HT-29 (cell line): ENCODE measurements around the gene TBC1D14. TPM values are rescaled to one million over a fixed set of nuclear protein-coding genes. Genes with fewer than 3 reads are reported as not detected.

ENCODE experiments used
- DNase-seq: peaks from one replicate; pipeline ENCODE4 v3.0.0-alpha.2; 2015; ENCODE audit warnings: low spot score
- total RNA-seq: library from RNA; depleted of rRNA; stranded (reverse); fragments of >200 nt; shearing (Covaris generic); gene quantifications from 2 replicates; pipeline ENCODE4 v1.2.3, GENCODE V29; 2014

The TBC1D14 gene
- total RNA-seq, 1 experiment from 2014 or later, result 54.5 TPM

DNA sequence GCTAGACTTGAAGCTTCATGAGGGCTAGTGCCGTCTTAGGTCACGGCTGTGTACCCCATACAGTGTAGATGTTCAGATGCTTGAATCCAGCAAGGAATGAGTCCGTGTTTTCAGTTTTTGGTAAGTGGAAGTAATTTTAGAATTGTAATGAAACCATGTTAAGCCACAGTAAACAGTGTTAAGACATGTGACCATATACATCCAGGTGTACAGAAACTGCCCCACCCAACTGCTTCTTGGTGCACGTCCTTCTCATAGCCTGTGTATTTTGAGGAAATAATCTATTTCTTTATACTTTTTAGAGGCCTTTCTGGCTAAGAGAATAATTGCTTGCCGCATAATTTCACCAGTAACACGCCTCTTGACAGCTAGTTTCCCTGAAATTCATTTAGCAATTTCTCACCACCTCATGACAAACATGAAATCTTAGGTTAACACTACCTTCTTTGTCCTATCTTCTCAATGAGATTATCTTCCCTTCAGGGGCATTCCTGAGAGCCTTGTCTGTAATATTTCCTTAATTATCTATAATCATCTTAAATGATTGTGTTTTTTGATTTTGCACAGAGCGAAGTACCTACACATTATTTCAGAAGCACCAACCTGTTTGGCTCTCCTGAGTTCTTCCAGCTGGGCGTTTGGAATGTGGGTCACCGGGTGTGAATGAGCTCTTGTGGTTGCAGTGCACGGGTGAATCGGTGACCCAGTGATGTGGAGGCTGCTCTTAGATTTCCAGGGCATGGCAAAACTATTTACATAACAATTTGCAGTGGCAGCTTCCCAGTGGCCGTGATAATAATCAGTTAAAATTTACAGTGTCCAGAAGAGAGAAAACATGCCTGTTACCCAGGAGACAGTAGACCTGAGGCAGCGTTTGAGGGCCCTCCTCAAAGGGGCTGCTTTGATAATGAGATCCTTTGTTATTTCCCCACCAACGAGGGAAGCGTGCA is 83.4 kb downstream of the TBC1D14 start:
- DNase-seq, result peak; percentile 9

DNA sequence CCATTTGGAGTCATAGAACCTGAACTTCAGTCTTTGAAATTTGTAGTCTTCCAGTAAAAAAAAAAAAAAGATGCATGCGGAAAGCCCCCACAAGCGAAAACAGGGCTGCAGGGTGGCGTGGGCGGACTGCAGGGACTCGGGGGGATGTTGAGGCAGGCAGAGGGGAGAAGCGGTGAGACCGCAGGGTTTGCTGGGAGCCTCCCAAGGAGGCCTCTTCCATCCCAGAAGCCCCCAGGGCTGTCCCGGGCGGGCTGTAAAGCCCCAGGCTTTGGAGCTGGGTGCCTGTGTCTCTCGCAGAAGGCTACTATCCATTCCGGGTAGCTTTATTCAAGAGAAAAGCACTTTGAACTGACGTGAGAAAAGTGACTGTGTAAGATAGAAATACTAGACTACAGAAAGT is 86.9 kb downstream of the TBC1D14 start:
- no peak for DNase-seq

DNA sequence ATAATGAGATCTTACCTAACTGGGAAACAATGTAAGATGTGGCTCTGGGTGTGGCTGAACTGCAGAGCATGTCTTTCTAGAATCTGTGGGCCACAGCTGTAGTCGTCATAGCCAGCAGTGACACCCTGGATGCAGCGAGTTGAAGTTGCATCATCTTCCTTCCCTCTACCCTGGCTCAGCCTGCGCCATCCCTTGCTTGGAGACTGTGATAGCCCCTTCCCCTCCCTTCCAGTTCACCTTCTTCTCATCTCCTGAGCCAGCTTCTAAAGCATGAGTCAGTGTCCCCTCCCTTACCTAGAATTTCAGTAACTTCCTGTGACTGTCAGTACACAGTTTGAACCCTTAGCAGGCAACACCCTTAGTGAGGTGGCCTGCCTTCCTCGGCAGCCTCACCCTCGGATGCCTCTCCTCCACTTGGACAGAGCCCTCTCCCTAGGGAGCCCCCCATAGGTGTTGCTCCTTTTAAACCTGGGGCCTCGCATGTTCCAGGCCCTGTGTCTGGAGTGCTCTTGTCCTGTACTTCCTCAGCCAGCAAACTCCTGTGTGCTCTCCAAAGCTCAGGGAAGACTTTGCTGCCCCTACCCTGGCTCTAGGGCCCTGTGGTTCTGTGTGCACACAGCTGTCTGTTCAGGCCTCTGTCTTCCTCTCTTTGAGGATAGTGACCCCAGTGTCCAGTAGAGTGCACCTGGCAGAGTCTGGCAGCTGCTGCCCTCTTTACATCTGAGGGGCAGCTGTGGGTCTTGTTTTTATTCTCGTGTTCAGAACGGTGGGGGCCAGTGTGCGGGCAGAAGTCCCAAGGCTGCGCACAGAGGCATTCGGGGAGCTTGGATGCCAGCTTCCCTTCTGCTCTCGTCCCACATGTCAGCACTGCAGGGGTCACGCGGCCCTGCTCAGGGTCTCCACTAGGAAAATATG is 89.8 kb downstream of the TBC1D14 start:
- DNase-seq, result peak; percentile 38

DNA sequence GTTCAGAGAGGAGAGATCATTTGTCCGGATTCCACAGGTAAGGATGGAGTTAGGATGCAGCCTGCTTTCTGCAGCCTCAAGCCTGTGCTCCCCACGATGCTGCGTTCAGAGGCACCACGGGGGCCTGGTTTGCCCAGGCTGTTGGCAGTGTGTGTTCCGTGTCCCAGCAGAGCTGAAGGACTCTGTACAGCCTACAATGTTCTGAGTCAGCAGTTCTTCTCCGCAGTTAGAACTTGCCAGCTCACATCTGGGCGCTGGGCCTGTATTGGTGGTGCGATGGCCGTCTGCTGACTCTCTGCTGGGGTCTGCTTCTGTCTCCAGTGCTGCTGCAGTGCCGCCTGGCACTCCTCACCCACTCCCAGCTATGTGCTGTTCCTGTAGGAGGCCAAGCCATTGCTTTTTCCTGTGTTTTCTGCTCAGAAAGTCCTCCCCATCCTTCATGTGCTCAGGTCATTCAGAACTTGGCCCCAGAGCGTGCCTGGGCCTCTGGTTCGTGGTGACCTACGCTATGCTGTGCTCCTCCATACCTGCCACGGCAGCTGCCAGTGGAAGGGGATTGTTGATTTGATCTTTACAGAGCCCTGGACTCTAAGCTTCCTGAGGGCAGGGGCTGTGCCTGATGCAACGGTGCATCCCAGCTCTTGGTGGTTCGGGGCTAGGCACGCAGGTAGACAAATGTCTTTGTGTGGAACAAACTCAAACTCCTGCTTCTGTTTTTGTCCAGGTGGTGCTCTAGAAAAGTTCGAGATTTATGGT is 91.0 kb downstream of the TBC1D14 start:
- DNase-seq, result no peak

DNA sequence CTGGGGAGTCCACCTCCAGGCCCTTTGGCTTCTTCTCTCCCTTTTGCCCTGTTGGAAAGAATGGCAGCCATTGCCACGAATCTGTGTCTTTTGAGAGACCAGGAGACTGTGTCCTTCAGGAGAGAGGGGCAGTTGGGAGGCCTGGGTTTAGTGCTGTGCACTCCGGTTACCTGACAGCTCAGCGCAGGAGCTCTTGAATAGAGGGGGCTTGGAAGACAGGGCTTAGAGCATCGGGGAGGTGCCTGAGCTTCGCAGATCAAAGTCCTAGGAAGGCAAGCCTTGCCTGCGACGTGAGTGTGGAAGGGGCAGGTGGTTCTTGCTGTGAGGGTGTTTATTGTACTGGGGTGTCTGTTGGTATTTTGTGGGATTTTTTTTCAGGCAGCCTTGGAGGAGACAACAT is 91.6 kb downstream of the TBC1D14 start:
- no peak for DNase-seq

DNA sequence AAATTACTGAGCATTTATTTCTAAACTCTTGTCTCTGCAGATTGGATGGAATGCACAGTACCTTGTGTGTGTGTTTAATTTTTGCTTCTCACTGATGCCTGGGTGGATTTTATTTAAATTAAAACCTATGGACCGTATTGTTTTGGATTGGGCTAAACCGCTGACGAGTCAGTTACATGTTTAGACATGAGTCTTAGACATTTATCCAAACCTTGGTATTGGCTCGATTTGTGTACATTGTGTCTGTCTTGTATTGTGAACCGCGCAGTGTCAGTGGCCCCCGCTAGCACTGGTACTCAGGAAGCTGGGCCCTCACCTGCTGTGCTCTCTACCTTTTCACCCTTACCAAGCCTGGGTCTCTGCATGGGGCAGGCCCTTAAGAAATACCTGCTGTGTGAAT is 92.7 kb downstream of the TBC1D14 start:
- DNase-seq, result no peak

DNA sequence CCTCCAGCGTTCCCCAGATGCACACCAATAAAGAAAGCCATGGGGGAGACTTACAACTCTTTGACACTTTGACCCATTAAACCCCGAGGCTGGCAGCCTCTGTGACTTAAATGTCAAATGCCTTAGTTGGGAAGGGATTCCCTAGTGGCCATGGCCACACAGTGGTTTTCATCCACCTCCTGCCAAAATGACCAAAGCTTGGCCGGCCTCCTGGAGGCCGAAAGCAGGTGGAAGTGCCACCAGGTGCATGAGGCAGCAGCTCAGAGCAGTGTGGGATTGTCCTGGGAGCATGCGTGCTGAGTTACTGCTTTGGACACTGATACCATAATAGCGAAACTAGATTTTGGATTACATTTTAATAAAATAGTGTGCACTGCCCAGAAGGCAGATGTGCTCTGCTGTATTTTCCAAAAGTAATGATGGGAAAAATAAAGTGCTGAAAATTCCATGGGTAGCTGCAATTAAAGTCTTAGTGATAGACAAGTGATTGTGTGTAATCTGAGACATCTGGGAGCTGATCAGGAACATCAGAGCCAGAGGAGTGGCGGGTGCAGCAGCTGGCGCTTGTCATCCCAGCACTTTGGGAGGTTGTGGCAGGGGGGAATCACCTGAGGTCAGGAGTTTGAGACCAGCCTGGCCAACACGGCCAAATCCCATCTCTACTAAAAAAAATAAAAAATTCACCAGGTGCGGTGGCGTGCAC is 93.7 kb downstream of the TBC1D14 start:
- no peak for DNase-seq

DNA sequence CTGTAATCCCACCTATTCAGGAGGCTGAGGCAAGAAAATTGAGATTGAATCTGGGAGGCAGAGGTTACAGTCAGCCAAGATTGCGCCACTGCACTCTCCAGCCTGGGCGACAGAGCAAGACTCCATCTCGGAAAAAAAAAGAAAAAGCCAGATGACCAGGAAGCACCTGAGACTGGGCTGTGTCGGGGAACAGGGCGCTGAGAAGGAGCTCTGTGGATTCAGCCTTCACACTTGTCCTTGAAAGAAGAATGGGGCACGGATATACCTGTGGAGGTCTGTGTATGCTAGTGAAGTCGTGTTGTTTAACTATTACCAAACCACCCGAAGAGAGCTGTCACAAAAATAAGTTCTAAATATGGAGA is 94.2 kb downstream of the TBC1D14 start:
- DNase-seq, result no peak

DNA sequence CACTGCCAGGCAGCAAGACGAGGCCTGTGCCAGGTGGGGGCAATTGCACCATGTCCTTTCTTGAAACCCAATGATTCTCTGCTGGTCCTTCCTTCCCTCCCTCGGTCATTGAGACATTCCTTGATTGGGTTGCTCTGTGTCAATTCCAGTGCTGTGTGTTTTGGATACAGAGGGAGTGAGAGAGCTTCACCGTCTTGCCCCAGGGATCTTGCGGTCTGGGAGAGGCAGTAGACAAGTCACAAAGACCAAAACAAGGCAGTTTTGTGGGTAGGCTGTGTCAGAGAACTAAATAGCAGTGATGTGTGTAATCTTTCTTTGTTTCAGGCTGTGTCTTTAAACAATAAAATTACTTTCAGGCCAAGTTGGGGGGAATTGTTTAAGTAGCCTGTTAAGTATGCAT is 94.7 kb downstream of the TBC1D14 start:
- no peak for DNase-seq

DNA sequence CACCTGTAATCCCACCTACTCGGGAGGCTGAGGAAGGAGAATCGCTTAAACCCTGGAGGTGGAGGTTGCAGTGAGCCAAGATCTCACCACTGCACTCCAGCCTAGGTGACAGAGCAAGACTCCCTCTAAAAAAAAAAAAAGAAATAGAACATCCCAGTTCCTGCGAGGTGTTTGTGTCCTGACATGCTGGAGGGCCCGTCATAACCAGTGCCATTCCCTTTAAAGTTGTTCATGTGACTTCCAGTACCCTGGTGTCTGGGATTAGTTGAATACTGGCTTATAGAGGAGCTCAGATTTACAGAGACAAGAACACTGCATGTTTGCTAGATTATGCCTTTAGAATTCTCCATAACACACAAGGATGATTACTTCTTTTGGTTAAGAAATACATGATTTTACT is 95.9 kb downstream of the TBC1D14 start:
- no peak for DNase-seq

DNA sequence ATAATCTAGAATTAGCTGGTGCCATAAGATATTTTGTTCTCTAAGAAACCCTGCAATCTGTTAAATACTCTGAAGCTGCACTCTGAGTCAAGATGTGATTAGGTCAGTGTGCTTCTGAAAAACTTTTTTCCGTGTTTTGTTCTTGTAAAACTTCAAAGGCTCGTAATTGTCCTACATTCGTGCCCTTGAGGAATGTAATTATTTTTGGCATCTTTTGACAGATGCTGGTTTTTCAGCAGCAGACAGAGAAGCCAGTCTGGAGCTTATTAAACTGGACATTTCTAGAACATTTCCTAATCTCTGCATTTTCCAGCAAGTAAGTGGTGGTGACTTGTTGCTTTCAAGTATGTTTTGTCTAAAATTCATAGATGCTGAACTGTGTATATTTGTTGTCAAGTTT is 96.8 kb downstream of the TBC1D14 start:
- DNase-seq, result no peak

DNA sequence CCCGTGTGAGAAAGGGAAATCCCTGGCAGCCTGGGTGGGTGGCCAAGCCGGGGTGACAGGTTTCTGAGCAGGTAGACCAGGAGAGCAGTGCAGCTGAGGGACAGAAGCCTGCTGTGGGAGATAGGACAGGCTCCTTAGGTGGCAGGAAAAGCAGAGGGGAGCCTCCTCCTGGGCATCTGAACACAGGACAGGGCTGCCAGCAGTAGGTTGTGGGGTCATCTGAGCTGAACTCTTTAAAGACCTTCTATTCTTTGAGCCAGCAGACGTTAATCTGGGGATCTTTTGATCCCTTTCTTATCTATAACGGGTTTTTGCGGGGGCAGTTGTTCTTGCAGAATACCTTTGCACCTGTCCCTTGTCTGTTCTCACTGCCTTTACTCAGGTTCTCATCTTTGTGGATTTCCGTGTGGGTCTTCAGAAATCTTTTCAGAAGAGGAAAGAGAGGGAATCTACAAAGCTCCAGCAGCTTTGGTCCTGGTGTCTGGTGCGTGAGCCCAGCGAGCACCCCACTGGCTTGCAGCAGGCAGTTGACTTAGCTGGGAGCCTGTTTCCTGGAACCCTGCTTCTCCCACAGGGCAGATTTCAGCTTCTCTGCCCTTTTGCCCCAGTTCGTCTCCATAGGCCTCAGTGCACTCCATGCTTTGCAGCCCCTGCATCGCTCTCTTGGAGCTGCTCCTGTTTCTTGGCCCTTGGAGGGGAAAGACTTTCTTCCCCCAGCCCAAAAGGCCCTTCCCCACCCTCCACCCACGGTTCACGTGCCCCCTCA is 97.7 kb downstream of the TBC1D14 start:
- DNase-seq, result no peak

DNA sequence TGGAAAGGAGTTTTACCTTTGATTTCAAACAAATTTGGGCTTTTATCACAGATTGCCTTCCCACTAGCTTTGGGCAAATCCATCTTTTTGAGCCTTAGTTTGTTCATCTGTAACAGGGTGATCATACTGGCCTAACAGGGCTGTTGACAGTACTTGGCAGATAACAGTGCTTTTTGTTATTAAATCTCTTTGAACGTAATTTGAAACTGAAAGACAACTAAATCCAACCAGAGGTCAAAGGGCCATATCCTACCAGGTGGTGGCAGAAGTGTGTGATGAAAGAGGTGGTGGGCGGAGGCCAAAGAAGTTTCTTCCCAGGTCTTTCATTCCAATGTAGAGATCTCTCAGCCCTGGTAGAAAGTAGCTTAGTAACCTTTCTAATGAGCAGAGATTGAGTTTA is 98.3 kb downstream of the TBC1D14 start:
- DNase-seq, result no peak

DNA sequence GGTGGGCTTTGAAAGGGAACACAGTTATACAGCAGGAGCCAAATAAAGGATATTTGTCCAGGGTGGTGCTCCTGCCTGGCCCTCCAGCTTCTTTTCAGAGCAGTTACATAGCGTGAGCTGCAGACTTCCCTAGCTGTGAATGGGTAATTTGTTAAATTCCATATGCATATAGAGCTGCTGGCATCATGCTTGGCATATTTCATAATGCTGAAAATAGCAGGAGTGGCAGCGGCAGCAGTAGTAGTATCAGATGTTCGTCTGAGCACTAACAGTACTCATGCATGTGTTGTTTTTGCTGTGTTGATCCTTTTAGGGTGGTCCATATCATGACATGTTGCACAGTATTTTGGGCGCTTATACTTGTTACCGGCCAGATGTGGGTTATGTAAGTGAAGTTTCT is 99.9 kb downstream of the TBC1D14 start:
- DNase-seq, result no peak

DNA sequence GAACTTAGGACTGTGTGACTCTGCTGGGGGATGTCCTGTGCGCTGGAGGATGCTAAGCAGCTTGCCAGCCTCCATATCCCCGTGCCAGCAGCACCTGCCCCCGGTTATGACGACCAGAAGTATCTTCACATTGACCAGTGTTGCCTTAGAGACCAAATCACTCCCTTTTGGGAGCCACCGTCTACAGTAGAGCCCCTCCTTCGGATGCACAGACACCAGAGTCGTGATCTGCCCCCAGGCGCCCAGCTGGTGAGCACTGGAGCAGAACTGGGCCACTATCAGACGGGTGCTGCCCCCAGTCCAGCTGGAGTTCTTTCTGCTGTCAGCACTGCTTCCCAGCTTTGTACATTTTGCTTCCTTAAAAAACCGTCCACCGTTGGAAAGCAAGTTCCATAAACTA is 103.5 kb downstream of the TBC1D14 start:
- no peak for DNase-seq

DNA sequence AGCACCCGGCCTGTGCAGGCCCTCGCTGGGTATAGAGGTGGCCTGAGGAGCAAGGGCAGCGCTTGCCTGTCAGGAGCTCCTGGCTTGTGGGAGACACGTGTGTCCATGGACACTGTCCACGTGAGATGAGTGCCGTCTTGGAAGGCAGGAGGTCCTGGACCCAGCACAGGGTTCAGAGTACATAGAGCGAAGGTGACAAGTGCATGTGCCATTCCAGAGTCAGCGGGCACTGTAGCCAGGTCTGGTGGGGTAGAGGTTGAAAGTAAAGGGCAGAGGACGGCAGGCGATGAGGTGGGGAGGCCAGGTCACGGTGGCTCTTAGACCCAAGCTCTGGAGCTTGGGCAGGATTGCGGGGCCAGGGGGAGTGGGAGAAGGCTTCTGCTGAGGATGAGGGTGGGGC is 105.2 kb downstream of the TBC1D14 start:
- DNase-seq, result no peak

DNA sequence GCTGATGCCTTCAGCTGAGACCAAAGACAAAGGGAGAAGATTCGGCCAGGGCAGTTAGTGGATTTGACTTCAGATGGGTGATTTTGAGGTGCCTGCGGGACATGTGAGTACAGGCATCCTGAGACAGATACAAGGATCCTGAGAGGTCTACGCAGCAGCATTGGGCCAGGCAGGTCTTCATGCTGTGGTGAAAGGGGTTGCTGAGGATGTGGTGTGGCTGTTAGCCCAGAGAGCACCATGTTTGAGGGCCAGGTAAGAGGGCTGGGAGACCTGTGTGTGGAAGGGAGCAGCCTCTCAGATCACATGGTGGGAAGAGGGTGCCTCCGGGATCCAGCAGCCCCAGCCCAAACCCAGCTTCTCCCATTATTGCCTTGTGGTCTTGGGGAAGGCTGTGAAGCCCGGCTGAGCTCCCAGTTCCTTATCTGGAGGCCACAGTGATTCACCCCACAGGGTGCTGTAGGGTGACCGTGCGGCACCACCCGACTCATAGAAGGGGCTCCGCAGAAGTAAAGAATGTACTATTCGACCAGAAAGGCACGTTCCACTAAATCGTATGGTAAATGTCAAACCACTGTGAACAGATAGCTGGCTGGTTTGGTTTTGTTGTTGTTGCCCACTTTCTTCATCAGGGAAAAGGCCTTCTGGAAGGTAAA is 105.9 kb downstream of the TBC1D14 start:
- no peak for DNase-seq

DNA sequence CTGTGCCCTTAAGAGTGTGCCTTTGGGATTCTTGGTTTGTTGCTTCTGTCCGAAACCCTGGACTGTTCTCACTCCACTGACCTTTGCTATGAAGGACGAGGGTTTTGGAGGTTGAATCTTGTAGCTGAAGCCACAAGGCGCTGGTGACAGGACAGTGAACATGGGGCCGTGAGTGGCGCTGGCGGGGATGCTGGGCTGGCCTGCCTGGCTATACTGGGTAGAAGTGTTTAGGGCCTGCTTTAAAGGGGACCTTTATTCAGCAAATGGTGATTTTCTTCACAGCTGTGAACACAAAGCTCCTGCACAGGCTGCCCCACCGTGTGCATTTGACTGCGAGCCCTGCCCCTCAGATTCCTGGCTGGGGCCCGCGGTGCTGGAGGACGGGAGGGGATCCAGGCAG is 106.5 kb downstream of the TBC1D14 start:
- DNase-seq, result no peak

DNA sequence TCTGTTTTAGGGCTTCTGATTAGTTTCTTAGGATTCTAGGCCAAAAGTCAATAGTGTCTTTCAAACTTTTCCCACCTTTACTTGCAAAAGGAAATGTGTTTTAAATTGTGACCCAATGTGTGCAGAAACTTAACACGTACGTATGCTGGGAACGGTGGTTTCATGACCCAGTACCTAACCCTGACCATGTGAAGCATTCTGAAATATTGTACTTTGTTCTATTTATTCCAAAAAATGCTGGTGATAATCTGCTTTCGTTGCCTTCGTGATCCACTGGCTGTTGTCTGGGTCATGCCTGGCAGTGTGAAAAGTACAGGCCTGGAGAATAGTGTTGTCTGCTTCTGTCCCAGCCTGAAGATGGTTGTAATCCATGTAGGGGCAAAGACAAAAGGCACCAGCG is 106.9 kb downstream of the TBC1D14 start:
- no peak for DNase-seq

DNA sequence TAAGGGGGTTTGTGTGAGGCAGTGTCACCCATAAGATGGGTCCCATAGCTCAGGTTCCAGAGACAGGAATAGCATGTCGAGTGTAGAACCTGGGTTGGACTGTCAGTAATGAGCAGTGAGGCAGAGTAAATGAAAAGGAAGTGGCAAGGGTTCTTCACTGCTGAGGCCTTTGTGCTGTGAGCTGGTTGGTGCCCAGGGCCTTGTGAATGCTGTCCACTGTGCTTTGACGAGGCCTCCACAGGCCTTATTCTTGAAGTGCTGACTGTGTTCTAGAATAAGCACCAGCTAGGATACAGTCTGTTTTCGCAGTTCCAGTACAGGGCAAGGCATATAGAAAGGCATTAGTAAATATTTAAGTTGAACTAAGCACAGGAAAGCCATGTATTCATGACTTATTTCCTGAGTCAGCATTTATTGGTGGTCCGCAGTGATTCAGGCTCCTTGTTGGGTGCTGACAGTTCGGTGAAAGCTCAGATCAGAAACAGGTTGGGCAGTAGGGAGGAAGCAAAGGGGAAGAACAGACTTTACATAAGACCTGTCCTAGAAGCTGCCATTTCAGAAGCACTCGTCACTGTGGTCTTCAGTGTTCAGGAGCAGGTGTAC is 107.9 kb downstream of the TBC1D14 start:
- DNase-seq, result no peak
